DOHH2 (cell line): ENCODE data around the gene SMARCD2.

Experiments used
- EZH2phosphoT487 ChIP-seq: fragments of 200-600 bp; sonication (generic); IDR thresholded peaks from 2 replicates; pipeline ENCODE4 v1.6.1; 2017; ENCODE audit warnings: borderline replicate concordance, mild to moderate bottlenecking, antibody characterized with exemption, low read length, moderate library complexity, mixed read lengths
- TF ChIP-seq, protein P1 (sequence below): fragments of 200-600 bp; sonication (generic); IDR thresholded peaks from one replicate; pipeline ENCODE4 v1.5.1; 2014; ENCODE audit warnings: antibody characterized with exemption, mild to moderate bottlenecking, low read depth, low read length; ENCODE audit not compliant: poor library complexity, severe bottlenecking

DNA sequence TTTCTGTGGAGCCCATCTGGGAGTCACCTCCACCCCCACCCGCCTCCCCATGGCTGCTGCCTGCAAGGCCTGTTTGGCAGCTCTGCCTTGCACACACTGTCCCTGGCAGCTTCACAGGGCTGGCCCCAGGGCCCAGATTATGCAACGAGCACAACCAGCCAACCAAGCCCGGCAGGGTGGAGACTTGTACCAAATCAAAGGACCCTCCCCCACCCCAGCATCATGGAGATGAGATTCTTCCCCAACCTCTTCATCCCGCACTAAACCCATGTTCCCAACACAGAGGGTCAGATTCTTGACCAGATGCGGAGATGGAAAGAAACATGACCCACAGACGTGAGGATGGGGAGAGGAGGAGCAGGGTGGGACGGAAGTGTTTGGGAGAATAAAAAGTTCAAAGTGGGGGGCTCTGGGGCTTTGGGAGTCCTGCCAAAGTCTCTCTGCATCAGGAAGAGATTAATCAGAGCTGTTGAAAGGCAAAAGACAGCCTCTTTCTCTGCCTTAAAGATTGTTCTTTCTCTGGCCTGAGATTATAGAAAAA, 3.8 kb downstream of the SMARCD2 start:
- TF ChIP-seq, protein P1, sequence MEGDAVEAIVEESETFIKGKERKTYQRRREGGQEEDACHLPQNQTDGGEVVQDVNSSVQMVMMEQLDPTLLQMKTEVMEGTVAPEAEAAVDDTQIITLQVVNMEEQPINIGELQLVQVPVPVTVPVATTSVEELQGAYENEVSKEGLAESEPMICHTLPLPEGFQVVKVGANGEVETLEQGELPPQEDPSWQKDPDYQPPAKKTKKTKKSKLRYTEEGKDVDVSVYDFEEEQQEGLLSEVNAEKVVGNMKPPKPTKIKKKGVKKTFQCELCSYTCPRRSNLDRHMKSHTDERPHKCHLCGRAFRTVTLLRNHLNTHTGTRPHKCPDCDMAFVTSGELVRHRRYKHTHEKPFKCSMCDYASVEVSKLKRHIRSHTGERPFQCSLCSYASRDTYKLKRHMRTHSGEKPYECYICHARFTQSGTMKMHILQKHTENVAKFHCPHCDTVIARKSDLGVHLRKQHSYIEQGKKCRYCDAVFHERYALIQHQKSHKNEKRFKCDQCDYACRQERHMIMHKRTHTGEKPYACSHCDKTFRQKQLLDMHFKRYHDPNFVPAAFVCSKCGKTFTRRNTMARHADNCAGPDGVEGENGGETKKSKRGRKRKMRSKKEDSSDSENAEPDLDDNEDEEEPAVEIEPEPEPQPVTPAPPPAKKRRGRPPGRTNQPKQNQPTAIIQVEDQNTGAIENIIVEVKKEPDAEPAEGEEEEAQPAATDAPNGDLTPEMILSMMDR, result no peak
- no peak for TF ChIP-seq EZH2phosphoT487
